Lower leg skin (tissue), 3 donors: ENCODE data around the gene SPECC1L.

Source experiments
- CTCF ChIP-seq, 3 donors: fragments of 450-650 bp; IDR thresholded peaks; one replicate each; pipeline ENCODE4 v1.5.1; 2016; ENCODE audit warnings: antibody characterized with exemption in 3 of 3, mild to moderate bottlenecking in 3 of 3, moderate library complexity in 2 of 3
- POLR2A ChIP-seq, 2 donors: fragments of 450-650 bp; IDR thresholded peaks; one replicate each; pipeline ENCODE4 v1.6.1; 2016 to 2017; ENCODE audit warnings: antibody characterized with exemption in 2 of 2, mild to moderate bottlenecking in 1 of 2, moderate library complexity in 1 of 2

DNA sequence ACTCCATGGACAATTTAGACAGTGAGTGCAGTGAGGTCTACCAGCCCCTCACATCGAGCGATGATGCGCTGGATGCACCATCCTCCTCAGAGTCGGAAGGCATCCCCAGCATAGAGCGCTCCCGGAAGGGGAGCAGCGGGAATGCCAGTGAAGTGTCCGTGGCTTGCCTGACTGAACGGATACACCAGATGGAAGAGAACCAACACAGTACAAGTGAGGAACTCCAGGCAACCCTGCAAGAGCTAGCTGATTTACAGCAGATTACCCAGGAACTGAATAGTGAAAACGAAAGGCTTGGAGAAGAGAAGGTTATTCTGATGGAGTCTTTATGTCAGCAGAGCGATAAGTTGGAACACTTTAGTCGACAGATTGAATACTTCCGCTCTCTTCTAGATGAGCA, 51.4 kb downstream of the SPECC1L start:
- TF ChIP-seq POLR2A (IDR thresholded peaks at IDR 0.05) (no peak), CTCF (IDR thresholded peaks at IDR 0.05) (no peak)
